SU-DHL-6 (cell line): Measurements from ENCODE around the gene CEP192.

ENCODE experiments used
- CTCF ChIP-seq: fragments of 200-600 bp; sonication (generic); IDR thresholded peaks from one replicate; pipeline ENCODE4 v1.5.1; 2017; ENCODE audit warnings: antibody characterized with exemption, mild to moderate bottlenecking, low read length, moderate library complexity; ENCODE audit not compliant: insufficient read depth, poor library complexity, severe bottlenecking
- EZH2phosphoT487 ChIP-seq: fragments of 200-600 bp; sonication (generic), shearing (Covaris generic); conservative IDR thresholded peaks from 2 replicates; pipeline ENCODE4 v1.6.1; 2018; ENCODE audit warnings: mild to moderate bottlenecking, antibody characterized with exemption, low read length, moderate library complexity, mixed read lengths

GRCh38 chr18:13017247-13017875 is 26.2 kb downstream of the CEP192 start:
- TF ChIP-seq CTCF (no peak), EZH2phosphoT487 (no peak)
